GM19468 (cell line): ENCODE measurements around the gene JPH2.
"Not testable (repeated sequence)": the region's sequence is repeated elsewhere in the genome, so short reads cannot be mapped to it uniquely, and the experiment has no call there.

Source experiments
- ATAC-seq: cut with Tn5 transposase; IDR thresholded peaks from one replicate; pipeline ENCODE4 v1.9.1; 2021; ENCODE audit warnings: mild to moderate bottlenecking, moderate library complexity, moderate number of reproducible peaks; ENCODE audit not compliant: unreplicated experiment; ENCODE audit errors: extremely low read depth

JPH2 gene

GRCh38 chr20:44131704-44132103 lies 55.3 kb downstream of the JPH2 start:
- ATAC-seq: no peak

GRCh38 chr20:44129911-44130718 lies 56.9 kb downstream of the JPH2 start:
- no peak for ATAC-seq

GRCh38 chr20:44129300-44129699 lies 57.7 kb downstream of the JPH2 start:
- not testable (repeated sequence) for ATAC-seq

- no peak for ATAC-seq
Observed at GRCh38 chr20:44126445-44126844, 60.5 kb downstream of the JPH2 start.

DNA sequence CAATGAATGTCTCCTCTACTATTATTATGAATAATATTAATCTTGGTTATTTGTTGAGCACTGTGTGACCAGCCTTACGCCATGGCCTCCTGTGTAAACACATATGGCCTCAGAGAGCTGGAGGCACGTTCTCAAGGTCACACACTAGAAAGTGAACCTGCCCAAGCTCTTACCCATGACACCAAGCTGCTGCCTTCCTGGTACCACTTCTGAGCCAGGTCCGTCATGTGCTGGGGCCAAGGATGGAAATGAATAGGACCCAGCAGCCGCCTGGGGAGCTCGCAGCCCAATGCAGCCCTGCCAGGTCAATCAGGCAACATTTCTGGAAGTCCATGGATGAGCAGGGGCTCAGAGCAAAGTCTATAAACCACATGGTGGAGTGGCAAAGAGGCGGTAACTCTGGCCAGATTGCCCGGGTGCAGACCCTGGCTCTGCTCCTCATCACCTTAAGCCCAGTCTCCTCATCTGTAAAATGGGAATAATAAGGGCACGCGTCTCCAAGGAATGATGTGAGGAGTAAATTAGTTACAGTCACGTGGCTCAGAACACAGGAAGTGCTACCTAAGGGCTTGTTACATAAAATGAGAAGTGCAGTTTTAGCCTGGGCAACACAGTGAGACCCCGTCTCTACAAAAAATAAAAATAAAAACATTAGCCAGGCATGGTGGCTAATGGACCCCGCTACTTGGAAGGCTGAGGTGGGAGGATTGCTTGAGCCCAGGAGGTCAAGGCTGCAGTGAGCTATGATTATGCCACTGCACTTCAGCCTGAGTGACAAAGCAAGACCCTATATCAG lies 61.5 kb downstream of the JPH2 start:
- ATAC-seq: no peak

- ATAC-seq: no peak
Observed at GRCh38 chr20:44123874-44124535, 63.0 kb downstream of the JPH2 start.

DNA sequence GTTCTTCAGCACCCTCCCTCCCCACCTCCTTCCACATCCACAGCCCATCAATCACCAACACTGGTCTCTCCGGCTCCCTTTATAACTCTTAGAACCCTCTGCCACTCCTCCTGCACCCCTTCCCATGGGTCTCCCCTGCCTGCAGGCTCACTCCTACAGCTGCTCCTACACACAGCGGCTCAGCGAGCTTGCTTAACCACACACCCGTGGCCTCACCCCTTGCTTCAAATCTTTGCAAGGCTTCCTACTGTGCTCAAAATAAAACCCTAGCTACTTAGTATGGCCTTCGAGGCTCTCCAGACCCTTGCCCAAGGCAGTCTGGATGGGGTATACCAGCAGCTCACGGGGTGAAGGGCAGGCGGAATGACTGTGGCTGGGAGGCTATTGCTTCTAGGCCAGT lies 63.7 kb downstream of the JPH2 start:
- no peak for ATAC-seq

GRCh38 chr20:44120676-44121425 lies 66.1 kb downstream of the JPH2 start:
- ATAC-seq: no peak

GRCh38 chr20:44118185-44119033 lies 68.6 kb downstream of the JPH2 start:
- ATAC-seq: no peak

DNA sequence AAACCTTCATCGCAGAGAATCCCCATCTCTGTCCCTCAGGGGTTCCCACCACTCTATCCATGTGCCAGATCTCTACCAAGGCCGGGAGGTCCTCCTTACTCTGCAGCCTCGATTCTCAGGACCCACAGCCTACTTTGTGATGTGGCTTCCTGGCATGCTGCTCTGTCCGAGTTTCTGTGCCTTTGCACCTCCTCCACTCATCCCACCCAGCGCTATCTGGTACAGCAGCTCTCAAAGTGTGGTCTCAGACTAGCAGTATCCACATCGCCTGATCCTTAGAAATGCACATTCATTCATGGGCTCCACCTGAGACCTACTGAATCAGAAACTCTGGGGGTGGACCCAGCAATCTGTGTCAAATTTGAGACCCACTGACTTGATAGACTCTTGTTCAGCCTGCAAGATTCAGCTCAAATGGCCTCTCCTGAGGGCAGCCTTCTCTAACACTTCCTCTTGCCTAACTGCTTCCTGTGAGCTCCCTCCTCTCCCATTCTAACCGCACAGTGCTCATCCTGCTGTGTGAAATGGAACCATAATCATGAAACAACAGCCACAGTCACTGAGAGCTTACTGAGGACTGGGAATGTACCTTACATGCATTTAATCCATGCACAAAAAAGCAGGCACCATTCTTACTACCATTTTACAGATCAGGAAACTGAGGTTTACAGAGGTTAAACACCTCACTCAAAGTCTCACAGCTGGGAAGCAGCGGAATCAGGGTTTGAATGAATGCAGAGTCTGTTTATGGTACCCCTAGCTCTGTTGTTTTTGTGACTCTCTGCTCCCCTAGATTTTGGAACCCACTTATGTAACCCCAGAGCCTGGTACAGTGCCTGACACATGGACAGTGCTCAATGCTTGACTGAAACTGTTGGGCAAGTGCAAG lies 69.4 kb downstream of the JPH2 start:
- ATAC-seq: no peak

DNA sequence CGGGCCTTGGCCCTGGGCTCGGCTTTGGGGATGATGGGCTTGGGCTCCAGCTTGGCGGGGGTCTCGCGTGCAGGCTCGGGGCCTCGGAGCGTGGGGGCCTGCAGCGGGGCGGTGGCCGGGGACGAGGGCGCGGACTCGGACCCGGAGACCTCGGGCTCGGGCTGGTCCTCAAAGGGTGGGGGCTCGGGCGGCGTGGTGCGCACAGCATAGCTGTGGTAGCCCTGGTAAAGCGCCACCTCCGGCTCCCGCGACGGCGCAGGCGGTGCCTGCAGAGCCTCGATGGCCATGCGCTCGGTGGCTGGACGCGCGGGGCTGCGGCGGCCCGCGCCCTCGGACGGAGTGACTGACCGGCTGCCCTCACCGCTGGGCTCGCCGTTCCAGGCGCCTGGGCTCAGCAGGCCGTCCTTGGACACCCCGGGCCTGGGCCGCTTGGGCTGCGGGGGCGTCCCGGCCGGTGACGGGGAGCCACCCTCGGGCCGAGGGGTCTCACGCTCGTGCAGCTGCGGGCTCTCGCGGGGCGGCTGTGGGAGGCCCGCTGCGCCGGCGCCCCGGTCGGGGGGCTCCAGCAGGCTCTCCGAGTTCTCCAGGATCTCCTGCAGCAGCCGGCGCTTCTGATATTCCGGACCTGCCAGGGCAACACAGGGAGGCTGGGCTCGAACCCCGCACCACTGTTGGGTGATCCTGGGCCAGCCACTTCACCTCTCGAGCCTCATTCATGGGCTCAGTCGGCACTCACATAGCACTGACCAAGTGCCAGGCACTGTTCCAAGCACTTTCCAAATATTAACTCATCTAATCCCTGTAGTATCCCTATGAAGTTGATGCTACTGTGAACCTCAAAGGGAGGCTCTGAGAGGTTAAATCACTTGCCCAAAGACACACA lies 71.0 kb downstream of the JPH2 start:
- ATAC-seq: no peak

- ATAC-seq: no peak
Observed at GRCh38 chr20:44115181-44115580, 71.8 kb downstream of the JPH2 start.

- ATAC-seq: no peak
Observed at GRCh38 chr20:44113618-44114376, 73.2 kb downstream of the JPH2 start.

GRCh38 chr20:44112889-44113617 lies 73.9 kb downstream of the JPH2 start:
- ATAC-seq: no peak

DNA sequence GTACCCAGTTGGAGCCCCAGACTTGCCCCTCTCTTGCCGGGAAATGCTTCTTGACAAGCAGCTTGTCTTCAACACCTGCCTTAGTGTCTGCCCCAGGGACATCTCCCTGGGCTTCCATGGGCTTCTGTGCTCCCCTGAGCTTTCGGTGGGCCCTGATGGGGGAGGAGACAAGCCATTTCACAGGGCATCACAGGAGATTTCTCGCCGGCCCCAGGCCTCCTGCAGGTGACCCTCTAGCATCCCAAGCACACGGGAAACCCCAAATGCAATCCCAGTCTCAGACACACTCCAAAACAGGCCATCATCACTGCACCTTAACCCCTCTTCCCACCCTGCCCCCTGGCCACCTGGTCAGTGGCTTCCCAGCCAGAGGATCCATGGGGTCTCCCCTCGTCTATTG lies 74.5 kb downstream of the JPH2 start:
- no peak for ATAC-seq

DNA sequence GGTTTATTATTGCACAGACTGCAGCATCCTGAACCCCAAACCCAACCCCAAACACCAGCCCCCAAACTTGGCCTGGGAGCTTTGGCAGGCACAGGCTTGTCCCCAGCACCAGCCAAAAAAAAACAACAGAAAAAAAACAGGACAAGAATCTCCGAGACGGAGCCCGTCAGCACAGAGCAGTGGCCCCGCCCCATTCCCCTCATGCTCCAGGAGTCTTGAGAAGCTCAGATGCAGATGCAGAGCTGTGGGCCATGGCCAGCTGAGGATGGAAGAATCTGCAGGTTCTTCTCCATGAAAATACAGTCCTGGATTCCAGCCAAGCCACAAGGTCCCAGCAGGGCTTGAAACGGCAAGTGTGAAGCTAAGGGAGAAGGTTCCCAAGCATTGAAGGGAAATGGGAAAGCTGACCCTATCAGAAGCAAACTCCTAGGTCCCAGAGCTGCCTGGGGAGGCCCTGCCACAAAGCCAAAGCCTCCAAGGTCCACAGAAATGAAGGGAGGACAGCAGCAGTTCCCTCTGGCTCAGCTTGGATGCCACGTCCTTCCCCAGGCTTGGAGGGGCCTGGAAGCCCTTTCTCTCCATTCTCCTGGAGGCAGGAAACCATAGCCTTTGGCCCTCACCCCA lies 75.2 kb downstream of the JPH2 start:
- no peak for ATAC-seq
